Breast epithelium (tissue), 3 donors: Measurements from ENCODE around the gene DCAF15.

Experiments
- POLR2A ChIP-seq: fragments of 450-650 bp; IDR thresholded peaks from one replicate; pipeline ENCODE4 v1.6.1; 2016; ENCODE audit warnings: antibody characterized with exemption, mild to moderate bottlenecking, moderate library complexity
- POLR2AphosphoS5 ChIP-seq, 3 donors: sonication (generic); formaldehyde crosslinking; IDR thresholded peaks; one replicate each; pipeline ENCODE4 v1.6.1; 2017; ENCODE audit warnings: antibody characterized with exemption in 3 of 3
- TF ChIP-seq, protein P1 (sequence below), 3 donors: fragments of 450-650 bp; IDR thresholded peaks; one replicate each; pipeline ENCODE4 v1.5.1; 2016 to 2017; ENCODE audit warnings: antibody characterized with exemption in 3 of 3, mild to moderate bottlenecking in 3 of 3, moderate library complexity in 3 of 3

DNA sequence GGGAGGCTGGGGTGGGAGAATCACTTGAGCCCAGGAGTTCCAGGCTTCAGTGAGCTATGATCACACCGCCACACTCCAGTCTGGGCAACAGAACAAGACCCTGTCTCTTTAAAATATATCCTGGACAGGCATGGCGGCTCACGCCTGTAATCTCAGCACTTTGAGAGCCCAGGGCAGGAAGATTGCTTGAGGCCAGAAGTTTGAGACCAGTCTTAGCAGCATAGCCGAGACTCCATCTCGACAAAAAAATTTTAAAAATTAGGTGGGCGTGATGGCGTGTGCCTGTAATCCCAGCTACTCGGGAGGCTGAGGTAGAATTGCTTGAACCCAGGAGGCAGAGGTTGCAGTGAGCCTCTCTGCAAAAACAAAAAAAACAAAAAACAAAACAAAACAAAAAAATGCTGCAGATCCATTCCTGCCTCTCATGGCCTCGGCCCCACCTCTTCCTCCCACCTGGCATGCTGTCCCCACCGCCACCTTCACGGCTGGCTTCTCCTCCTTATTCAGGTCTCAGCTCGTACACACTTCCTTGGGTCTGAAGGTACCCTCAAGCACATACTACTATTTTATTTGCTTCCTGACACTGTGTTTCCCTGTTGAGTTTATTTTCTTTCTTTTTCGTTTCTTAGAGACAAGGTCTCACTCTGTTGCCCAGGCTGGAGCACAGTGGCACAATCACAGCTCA is 48.5 kb downstream of the DCAF15 start:
- TF ChIP-seq, protein P1, sequence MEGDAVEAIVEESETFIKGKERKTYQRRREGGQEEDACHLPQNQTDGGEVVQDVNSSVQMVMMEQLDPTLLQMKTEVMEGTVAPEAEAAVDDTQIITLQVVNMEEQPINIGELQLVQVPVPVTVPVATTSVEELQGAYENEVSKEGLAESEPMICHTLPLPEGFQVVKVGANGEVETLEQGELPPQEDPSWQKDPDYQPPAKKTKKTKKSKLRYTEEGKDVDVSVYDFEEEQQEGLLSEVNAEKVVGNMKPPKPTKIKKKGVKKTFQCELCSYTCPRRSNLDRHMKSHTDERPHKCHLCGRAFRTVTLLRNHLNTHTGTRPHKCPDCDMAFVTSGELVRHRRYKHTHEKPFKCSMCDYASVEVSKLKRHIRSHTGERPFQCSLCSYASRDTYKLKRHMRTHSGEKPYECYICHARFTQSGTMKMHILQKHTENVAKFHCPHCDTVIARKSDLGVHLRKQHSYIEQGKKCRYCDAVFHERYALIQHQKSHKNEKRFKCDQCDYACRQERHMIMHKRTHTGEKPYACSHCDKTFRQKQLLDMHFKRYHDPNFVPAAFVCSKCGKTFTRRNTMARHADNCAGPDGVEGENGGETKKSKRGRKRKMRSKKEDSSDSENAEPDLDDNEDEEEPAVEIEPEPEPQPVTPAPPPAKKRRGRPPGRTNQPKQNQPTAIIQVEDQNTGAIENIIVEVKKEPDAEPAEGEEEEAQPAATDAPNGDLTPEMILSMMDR (IDR thresholded peaks at IDR 0.05): no peak
- TF ChIP-seq POLR2A (no peak), POLR2AphosphoS5 (IDR thresholded peaks at IDR 0.05) (no peak)
